AG10803 (cell line): ENCODE data around the gene TNFRSF18.

Experiments used
- DNase-seq: peaks from one replicate; pipeline ENCODE4 v3.0.0; 2010; ENCODE audit warnings: low read depth
- H3K4me3 ChIP-seq: 2 replicates; pipeline ENCODE4 v1.5.1; 2011; ENCODE audit warnings: mild to moderate bottlenecking, low read length, control low read depth
- TF ChIP-seq, protein P1 (sequence below): conservative IDR thresholded peaks from 2 replicates; pipeline ENCODE4 v1.5.1; 2011; ENCODE audit warnings: mild to moderate bottlenecking, low read length, control low read depth, inconsistent platforms

Gene TNFRSF18

DNA sequence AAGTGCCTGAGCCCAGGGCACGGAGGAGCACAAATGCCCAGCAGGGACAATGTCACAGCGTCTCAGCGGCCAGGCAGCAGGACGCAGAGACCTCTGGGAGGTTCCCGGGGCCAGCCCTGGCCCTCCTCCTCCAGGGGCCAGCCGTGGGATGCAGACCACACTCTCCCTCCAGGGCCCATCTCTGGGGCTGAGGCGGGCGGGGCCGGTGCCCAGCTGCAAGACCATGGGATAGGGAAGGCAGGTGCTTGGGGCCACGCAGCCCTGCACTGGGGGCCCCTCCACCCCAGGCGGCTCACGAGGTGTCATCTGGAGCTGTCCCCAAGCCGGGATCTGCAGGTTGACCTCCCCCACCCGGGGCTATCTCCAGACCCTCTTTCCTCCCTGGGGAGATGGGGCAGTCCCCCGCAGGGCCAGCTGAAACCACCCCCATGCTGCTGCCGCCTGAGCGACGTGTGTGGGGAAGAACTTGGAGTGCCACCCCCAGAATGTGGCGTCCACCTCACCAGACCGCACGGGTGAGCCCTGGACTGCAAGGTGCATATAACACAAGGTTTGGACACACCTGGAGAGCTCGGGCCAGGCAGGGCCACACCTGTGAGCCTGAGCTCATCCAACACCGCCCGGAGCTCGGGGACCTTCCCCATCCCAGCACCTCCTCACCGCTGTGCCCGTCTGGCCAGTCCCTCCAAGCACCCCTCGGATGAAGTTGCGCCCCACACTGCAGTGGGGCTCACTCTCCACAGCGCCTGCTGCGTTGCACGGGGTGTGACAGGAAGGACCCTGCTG, 36.8 kb downstream of the TNFRSF18 start:
- no peak overlapping the region for H3K4me3 ChIP-seq
- DNase-seq: no peak
- TF ChIP-seq, protein P1, sequence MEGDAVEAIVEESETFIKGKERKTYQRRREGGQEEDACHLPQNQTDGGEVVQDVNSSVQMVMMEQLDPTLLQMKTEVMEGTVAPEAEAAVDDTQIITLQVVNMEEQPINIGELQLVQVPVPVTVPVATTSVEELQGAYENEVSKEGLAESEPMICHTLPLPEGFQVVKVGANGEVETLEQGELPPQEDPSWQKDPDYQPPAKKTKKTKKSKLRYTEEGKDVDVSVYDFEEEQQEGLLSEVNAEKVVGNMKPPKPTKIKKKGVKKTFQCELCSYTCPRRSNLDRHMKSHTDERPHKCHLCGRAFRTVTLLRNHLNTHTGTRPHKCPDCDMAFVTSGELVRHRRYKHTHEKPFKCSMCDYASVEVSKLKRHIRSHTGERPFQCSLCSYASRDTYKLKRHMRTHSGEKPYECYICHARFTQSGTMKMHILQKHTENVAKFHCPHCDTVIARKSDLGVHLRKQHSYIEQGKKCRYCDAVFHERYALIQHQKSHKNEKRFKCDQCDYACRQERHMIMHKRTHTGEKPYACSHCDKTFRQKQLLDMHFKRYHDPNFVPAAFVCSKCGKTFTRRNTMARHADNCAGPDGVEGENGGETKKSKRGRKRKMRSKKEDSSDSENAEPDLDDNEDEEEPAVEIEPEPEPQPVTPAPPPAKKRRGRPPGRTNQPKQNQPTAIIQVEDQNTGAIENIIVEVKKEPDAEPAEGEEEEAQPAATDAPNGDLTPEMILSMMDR: no peak

DNA sequence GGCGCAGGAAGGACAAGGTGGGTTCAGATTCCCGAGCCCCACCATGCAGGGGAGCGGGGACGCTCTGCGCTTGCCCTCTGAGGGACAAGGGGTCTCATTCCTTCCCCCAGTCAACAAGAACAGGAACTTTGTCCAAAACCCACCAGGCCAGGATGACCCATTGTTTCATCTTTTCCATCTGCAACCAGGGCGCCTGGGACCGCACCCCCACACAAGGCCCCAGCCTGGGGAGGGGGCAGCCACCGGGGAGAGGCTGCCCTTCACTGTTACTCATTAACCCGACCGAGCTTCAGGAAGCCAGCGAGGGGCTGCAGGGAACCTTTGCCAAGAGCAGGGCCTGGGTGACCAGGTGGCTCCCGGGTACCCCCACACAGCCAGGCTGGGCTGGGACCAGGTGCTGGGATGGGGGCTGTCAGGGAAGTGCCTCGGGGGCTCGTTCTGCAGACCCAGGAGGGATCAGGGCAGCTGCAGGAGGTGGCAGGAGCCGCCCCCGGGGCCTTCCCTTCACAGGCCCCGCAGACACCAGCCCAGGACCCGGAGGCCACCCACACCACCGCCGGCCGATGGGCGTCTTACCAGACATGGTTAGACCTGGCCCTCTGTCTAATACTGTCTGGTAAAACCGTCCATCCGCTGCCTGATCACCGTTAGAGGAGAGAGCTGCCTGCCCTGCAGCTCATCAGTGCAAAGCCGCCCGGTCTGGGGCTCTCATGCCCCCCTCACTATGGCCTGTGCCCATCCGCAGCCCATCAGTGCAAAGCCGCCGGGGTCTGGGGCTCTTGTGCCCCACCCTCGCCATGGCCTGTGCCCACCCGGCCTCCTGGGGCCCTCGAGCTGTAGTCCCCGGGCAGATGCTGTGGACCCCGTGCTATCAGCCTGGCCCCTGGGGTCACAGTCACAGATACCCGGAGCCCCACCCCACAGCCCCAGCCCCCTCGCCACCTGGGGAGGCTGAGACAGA, 37.7 kb downstream of the TNFRSF18 start:
- no peak overlapping the region for H3K4me3 ChIP-seq
- TF ChIP-seq, protein P1: no peak
- no peak for DNase-seq

DNA sequence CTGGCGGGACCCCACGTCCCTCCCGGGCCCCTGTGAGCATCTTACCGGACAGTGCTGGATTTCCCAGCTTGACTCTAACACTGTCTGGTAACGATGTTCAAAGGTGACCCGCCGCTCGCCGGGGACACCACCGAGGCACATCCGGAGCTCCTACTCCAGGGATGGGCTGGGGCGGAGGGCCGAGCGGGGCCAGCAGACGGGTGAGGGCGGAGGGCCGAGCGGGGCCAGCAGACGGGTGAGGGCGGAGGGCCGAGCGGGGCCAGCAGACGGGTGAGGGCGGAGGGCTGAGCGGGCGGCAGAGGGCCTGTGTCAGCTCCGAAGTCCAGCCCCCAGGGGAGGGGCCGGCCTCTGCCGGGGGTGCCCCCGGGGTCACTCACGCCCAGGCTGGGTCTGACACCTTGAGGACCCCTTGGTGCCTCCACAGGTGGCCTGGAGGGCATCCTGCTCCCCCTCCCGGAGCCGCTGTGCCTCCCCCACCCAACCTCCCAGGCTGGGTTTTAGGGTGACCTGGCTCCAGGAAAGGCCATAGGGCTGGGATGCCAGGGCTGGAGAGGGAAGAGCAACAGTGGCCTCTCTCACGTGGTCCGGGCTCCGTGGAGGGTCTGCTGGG, 38.4 kb downstream of the TNFRSF18 start:
- TF ChIP-seq, protein P1: no peak
- no peak for DNase-seq
- H3K4me3 ChIP-seq: no peak overlapping the region

GRCh38 chr1:1167398-1167821, 39.0 kb downstream of the TNFRSF18 start:
- TF ChIP-seq, protein P1: no peak
- DNase-seq: no peak
- H3K4me3 ChIP-seq: no peak overlapping the region

DNA sequence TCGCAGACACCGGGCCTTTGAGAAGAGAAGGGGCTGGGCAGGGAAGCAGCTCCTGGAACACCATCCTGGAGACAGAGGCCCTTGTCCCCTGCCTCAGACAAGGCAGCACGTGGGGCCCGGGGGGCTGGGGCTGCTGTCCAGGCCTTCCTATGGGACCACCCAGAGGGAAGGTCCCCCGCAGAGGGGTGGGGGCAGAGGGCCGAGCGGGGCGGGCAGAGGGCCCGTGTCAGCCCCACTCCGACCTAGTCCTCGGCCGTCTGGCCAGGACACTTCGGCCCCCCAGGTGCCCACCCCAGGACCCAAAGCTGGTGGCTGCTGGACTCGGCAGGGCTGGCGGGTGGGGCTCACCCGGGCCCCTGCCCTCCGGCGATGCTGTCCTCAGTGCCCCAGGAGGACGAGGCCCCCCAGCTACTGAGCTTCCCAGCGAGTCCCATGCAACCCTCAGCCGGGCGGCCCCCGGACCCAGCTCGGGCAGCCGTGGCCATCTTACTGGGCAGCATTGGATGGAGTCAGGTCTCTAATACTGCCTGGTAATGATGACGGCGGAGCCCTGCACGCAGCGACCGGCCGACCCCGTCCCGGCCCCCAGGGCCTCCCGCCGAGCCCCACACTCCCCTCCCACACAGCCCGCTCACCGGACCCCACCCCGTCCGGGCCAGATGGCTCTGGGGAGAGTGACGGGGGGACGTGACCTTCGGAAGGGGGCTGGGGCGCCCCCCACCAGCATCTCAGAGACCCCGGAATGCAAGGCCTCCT, 39.6 kb downstream of the TNFRSF18 start:
- DNase-seq: no peak
- TF ChIP-seq, protein P1: no peak

GRCh38 chr1:1165900-1166421, 40.4 kb downstream of the TNFRSF18 start:
- no peak overlapping the region for H3K4me3 ChIP-seq
- TF ChIP-seq, protein P1: no peak
- DNase-seq: no peak

More for the DNA sequence above, 39.6 kb downstream of the TNFRSF18 start:
- H3K4me3 ChIP-seq: no peak overlapping the region
